GM21423 (cell line): ENCODE measurements around the gene ADARB2.

ENCODE experiments used
- ATAC-seq: cut with Tn5 transposase; IDR thresholded peaks from one replicate; pipeline ENCODE4 v1.9.1; 2021; ENCODE audit warnings: mild to moderate bottlenecking, moderate library complexity; ENCODE audit not compliant: unreplicated experiment

The ADARB2 gene

DNA sequence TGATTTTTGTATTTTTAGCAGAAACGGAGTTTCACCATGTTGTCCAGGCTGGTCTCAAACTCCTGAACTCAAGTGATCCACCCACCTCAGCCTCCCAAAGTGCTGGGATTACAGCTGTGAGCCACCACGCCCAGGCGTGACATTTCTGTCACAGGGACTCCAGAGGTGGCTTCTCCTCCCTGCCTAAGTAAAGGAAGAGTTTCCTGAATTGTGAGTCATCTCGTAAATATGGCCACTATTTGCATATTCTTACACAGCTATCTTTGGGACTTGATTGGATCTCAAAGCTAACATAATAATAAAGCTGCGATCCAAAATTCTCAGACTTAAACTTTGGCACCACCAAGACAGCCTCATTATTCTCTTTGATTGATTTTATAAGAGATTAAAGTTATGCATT is 50.1 kb downstream of the ADARB2 start:
- ATAC-seq = no peak

DNA sequence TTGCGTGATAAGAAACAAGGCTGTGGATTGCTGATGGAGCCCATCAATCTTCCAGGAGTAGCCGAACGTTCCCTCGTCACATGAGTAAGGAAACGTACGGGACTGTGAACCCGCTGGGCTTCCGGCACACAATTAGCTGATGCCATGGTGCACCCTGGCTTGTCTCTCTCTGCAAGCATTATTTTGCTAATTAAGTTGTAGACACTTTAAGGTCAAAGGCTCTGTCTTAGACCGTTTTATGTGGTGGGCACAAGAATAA is 50.9 kb downstream of the ADARB2 start:
- no peak for ATAC-seq

- no peak for ATAC-seq
Measured at GRCh38 chr10:1685699-1686490, 51.4 kb downstream of the ADARB2 start.

- no peak for ATAC-seq
Measured at GRCh38 chr10:1684991-1685390, 52.3 kb downstream of the ADARB2 start.

DNA sequence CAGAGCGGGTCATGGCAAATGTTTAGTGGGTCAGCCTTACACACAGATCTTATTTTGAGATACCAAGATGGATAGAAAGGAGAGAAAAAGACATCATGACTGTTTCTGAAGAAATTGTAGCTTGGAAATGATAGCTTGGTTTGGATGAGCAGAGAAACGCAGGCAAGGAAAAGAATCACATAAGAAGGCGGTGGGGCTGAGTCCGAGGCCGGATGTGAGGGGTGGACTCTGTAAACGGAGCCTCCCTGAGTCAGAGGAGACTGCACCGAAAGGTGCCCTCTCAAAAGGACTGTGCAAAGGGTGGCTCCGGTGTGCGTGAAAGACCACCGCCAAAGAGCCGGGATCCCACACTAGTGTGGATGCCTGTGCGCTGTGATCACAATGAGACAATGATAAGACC is 53.7 kb downstream of the ADARB2 start:
- ATAC-seq = no peak

DNA sequence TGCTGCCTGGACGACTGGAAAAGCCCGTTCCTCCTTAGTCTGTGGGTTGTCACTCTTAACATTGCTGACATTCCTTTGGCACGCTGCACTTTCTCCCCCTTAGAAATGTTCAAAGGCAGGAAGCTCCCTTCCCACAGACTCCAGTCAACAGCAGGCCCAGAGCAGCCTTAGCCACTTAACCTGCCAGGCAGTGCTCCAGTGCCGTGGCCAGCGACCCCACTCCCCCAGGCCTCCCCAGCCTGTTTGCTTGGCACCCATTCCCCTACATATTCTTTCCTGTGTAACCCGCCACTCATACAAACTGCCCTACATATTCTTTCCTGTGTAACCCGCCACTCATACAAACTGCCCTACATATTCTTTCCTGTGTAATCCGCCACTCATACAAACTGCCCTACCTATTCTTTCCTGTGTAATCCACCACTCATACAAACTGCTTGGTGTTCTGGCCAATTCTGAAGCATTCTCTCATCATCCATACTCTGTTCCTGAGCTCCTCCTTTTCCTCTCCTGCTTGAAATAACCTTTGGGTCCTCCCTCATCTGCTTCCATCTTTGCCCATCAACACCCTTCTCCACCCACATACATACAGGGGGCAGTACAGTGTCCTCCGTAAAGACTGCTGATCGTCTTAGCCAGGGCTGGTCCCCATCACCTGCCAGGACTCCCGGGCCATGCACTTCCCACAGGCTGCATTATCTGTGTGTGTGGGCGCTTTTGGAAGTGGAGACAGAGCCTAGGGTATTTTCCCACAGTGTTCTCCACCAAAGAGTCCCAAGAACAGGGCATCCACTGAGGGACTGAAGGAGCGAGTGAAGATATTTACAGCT is 57.3 kb downstream of the ADARB2 start:
- ATAC-seq = no peak

GRCh38 chr10:1678084-1678483 is 59.2 kb downstream of the ADARB2 start:
- no peak for ATAC-seq

GRCh38 chr10:1677307-1677939 is 59.9 kb downstream of the ADARB2 start:
- ATAC-seq = no peak

DNA sequence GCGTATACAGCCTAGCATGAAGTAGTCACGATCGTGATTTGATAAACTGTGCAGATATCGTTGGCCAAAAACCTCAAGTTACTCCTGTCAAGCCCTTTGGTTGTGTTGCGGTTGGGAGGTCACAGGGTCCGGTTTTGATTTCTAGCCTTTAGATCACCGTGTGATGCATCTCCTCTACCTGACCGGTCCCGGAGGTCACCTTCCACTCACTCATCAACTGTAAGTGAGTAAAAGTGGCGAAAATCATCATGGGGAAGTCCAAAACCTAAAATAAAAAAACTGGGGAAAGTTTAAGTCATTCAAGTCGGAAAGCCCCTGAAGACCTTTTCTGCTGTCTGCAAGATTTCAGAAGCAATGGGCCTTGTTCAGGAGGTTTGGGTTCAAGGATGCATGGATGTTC is 62.8 kb downstream of the ADARB2 start:
- peak; percentile 73 for ATAC-seq

GRCh38 chr10:1673568-1674345 is 63.6 kb downstream of the ADARB2 start:
- no peak for ATAC-seq

DNA sequence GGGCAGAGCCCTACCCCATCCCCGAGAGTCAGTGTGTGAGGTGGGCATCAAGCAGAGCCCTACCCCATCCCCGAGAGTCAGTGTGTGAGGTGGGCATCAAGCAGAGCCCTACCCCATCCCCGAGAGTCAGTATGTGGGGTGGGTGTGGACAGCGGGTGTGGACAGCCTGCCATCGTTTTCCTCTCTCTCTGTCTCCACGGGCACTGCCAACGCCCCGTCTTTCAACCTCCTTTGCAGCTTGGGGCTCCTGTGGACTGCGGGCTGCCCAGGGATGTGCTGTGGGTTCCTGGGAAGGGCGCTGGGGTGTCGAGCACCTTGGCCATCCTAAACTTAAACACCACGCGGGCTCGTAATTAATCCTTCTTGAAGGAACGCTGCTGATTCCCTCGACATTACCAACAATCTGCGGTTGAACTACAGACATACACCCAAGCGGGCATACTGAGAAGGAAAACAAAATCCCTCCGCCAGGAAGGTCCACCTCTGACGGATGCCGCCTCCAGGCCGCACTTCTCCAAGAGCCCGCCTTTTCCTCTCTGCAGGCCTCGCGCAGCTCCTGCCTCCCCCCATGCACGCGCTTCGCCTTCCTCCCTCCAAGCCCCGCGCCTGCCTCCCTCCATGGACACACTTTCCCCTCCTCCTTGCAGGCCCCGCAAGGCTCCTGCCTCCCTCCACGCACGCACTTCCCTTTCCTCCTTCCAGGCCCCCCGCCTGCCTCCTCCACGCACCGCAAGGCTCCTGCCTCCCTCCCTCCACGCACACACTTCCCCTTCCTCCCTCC is 65.1 kb downstream of the ADARB2 start:
- ATAC-seq = no peak

- no peak for ATAC-seq
Measured at GRCh38 chr10:1671366-1672000, 65.8 kb downstream of the ADARB2 start.

DNA sequence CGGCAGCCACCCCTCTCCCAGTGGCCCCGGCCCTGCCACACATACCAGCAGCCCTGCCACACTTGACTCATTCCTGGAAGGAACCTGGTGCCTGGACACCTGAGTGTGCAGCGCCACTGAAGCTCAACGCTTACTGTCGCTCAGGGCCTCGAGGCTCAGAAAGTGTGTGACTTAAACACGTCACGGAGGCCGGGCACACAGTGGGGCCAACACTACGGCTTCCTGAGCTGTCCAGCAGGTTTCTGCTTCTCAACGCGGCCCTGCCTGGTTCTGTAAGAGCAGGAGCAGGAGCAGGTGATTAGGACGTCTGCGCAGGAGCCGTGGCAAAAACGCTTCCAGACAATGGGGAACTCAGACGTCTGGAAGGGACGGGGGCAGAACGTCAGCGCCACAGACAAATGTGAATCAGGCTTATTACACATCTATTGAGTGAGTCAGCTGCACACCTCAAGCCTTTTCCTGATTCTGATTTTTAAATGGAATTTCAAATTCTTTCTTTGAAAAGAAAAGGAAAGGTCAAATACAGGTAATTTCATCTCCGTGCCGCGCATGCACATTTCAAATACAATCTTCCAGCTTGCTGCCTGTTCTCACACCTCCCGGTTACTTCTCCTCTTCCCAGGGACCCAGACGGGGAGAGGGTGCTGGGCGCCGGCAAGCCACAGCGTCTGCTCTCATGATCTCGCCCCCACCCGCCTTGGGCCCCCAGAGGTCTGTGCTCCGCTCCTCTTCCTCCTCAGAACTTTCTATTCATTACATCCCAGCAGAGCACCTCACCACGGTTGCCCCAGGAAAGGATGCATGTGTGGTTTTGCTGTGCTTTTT is 66.6 kb downstream of the ADARB2 start:
- ATAC-seq = no peak

DNA sequence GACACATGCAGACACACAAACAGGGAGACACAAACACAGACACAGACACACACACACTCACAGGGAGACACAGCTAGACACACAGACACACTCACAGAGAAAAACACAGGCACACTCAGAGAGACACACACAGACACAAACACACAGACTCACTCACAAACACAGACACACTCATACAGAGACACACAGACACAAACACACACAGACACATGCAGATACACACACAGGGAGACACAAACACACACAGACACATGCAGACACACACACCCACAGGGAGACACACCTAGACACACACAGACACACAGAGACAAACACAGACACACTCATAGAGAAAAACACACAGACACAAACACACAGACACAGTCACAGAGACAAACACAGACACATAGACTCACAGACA is 67.9 kb downstream of the ADARB2 start:
- no peak for ATAC-seq

- ATAC-seq = no peak
Measured at GRCh38 chr10:1668399-1668798, 68.9 kb downstream of the ADARB2 start.

DNA sequence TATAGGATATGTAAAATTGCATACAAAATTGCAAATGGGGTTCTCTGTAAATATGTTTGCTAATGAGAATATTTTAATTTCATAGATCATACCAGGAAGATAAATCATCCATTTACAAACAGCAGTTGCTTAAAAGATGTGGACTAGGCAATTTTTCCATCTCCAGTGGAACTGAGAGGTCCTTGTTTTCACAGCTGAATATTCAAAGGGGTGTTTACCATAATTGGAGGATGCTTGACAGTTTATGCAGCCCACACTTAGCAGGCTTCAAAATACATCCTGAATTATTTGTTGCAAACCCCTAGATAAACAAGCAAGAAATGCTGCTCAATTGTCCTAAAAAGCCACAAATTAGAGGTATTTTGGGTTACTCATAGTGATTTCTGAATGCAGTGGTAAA is 69.9 kb downstream of the ADARB2 start:
- no peak for ATAC-seq

GRCh38 chr10:1666147-1666546 is 71.2 kb downstream of the ADARB2 start:
- ATAC-seq = no peak

DNA sequence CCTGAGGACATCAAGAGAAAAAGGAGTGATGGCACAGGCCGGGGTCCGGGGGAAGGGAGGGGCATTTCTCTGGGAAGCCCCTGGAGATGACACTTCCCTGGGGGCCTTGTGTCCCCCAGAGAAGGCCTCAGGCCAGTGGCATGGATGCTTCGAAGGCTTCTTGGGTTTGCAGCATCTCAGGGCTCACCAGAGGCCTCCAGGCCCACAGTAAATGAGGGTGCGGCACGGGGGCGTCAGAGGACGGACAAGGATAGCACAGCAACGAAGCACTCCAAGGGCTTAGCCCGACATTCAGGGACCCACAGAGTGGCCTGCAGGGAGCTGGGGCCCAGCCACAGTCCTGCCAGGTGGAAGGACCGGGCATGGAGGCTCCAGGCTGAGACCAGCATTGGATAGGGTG is 71.6 kb downstream of the ADARB2 start:
- ATAC-seq = no peak

GRCh38 chr10:1665021-1665661 is 72.2 kb downstream of the ADARB2 start:
- no peak for ATAC-seq
